GM21515 (cell line): ENCODE measurements around the gene LHX4.
A peak's percentile ranks its signal among the peaks of the same experiment; 100 is the strongest.

Experiments used
- ATAC-seq: cut with Tn5 transposase; IDR thresholded peaks from one replicate; pipeline ENCODE4 v1.9.1; 2021; ENCODE audit not compliant: unreplicated experiment

Gene LHX4

DNA sequence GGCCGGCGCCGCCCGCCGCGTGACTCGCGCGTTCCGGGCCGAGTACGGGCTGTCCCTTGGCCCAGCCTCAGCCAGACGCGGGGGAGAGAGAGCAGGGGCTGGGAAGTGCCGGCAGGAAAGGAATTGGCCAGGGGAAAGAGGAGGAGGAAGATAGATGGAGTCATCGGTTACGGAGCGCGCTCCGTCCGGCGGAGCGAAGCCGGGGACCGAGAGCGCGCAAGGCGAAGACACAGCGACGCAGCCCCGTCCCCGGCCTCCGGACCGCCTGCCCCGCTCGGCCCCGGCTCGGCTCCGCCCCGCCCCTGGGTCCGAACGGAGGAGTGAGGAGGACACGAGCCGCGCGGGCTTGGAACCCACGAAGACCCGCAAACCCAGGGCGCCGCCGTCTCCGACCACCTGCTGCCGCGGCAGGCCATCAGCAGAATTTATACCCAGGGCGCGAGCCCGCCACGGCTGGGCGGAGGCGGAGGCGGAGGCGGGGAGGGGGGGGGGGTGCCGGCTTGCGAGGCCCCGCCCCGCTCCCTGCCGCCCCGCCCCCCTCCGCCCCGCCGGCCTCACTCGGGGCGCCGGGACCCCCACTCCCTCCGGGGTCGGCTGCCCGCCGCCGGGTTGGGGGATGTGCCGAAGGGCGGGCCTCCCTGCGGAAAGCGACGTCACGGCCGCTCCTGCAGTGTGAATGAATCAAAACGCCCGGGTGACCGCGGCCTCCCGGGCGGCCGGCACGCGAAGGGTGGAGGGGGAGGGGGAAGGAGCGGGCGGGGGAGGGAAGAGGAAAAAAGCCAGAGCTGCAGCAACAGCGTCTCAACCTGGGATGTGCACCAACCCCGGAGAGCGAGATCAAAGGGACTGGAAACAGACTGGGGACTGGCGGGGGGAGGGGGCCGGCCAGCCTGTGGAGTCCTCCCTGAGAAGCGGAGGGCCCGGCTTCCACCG, at the start of gene LHX4:
LHX4 (plus strand) TSS at position 782 of the 933 bp plus-strand sequence. CDS start 266 bp downstream, outside the sequence.
- ATAC-seq, result peak; percentile 45

- ATAC-seq, result no peak
These were observed 49.0 kb upstream of the LHX4 start for GRCh38 chr1:180181048-180181447.

DNA sequence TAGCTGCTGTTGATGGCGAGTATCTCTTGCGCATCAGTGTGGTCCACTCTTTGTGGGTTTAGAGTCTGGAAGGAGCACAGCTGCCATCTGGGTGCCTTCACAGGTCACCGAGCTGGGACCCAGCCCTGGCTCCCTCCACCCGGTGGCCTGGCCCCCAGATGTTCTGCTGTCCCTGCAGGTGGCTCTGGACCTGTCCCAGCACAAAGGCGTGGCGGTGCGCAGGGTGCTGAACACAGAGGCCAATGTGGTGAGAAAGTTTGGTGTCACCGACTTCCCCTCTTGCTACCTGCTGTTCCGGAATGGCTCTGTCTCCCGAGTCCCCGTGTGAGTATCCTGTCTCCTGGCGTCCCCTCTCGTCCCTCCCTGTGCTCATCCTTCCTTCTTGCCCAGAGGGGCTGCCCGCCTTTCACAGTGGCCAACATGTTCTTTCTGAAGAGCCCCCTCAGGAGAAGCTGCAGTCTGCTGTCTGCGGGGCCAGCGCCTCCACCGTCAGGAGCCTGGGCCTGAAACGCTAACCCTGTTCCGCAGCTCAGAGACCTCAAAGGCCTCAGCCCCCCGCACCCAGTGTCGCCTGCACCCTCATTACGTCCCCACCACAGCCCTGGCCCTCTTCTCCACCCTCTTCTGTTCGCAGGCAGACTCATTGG, 47.9 kb upstream of the LHX4 start:
- no peak for ATAC-seq

- ATAC-seq, result no peak
These were observed 47.3 kb upstream of the LHX4 start for GRCh38 chr1:180182643-180183311.

GRCh38 chr1:180183426-180183825, 46.6 kb upstream of the LHX4 start:
- ATAC-seq, result no peak

DNA sequence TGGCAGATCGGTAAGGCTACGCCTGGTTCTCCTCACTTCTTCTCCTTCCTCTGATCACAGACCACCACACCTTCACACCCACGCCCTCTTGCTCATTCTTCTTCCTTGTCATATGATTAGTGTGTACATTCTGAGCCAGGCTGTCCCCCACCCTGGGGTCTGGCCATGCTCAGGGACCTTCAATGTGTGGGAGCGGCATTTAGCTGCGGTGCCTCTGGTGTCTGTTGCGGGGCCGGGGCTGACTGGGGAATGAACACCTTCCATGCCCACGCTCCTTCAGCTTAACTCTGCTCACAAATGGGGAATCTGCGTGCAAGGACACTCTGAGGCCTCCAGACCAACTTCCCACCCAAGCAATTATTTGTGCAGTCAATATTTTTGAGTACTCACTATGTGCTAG, 46.0 kb upstream of the LHX4 start:
- ATAC-seq, result no peak

DNA sequence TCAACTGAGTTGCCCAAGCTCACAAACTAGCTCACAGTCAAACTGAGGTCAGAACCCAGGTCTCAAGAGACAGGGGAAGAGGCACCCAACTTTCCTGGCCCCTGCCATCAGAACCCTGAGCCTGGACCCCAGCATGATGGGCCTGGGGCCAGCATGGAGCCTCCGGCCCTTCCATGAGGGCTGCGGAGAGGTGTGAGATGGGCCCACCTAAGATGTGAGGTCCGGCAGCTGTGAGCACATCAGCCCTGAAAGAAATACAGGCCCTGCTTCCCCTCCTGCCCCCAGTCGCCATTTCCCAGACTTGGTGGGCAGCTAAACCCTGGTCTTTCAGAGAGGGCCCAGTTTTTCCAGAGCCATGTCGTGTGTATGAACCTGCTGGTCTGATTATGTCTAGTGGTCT, 44.8 kb upstream of the LHX4 start:
- no peak for ATAC-seq

GRCh38 chr1:180185971-180186645, 44.0 kb upstream of the LHX4 start:
- ATAC-seq, result no peak

GRCh38 chr1:180186831-180187230, 43.2 kb upstream of the LHX4 start:
- ATAC-seq, result no peak

- no peak for ATAC-seq
These were observed 42.4 kb upstream of the LHX4 start for GRCh38 chr1:180187626-180188025.

GRCh38 chr1:180188091-180188506, 42.0 kb upstream of the LHX4 start:
- no peak for ATAC-seq

- ATAC-seq, result no peak
These were observed 41.3 kb upstream of the LHX4 start for GRCh38 chr1:180188684-180189175.

DNA sequence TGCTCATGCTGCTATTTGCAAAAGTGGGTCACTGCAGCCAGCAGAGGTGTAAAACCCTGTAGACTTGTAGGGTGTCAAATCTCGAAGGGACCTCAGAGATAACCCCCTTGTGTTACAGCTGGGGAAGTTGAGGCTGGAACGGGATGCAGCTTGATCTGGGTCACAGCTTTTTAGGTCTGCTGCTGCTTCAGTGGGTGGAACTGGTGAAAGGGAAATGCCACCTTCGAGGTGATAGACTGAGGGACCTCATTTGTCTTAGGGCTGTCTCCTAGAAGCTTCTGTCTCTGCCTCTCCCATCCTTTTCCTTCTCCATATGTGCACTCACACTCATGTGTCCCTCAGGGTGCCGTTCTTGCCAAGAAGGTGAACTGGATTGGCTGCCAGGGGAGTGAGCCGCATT, 40.0 kb upstream of the LHX4 start:
- ATAC-seq, result no peak

- no peak for ATAC-seq
These were observed 37.9 kb upstream of the LHX4 start for GRCh38 chr1:180192172-180192571.

DNA sequence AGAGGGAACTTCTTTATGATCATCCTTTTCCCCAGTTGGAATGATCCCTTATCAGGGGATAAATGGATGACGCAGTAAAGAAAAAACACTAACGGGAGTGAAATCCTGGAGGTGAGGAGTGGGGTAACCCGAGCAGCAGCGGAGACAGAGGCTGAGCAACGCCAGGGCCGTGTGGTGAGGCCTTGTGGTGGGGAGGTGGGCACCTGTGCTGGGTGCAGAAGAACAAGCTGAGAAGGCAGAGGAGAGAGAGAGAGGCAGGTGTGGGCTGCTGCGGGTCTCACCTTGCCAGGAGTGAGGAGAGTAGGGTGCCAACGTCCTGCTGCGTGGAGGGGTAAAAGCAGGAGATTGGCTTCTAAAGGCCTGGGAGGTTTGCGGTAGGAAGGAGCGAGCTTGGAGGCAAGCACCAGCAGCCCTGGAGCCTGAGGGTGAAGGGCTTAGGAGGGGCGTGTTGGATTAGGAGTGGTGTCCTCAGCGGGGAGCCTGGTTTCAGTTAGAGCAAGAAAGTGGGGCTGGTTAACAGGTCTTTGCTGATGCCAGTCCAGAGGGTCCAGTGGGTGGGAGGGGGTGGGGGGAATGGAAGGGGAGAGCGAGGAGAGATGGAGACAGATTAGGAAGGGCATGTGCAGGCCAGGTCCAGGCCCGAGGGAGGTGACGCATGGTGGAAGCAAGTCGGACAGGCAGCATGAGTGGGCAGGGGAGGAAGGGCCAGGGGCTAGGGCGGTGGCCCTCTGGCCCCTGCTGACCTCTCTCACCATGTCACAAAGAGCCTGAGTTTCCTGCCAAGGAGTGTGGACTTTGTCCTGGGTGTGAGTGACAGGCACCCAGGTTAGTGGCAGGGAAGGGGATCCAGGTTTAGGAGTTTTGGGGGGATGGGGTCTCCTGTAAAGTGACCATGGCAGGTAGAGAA, 36.7 kb upstream of the LHX4 start:
- no peak for ATAC-seq

- ATAC-seq, result no peak
These were observed 36.0 kb upstream of the LHX4 start for GRCh38 chr1:180194048-180194425.

- no peak for ATAC-seq
These were observed 35.4 kb upstream of the LHX4 start for GRCh38 chr1:180194546-180195207.

DNA sequence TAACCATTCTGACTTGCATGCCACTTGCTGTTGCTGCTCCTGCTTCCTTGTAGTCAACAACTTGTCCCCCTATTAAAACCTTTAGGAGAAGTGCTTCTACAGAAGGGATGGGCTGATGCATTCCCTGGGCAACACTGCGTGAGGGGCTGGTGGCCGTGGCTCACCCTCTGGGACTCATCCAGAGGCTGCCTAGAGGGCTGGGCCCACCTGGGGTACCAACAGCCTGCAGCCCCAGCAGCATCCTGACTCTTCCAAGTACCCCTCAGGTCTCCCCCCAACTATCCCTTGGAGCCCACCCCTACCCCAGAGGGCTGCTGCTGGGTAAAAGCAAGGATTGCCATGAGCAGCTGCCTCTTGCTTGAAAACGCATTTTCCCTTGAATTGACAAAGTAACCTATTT, 34.7 kb upstream of the LHX4 start:
- no peak for ATAC-seq

GRCh38 chr1:180195916-180196315, 34.1 kb upstream of the LHX4 start:
- ATAC-seq, result no peak
